ENCODE data around the gene CORO2B. TPM values are rescaled to one million over a fixed set of nuclear protein-coding genes. Genes with fewer than 3 reads are reported as not detected.

The CORO2B gene
- total RNA-seq, 1 donor from 2014 or later = 82.5 TPM

GRCh38 chr15:68734881-68735280 lies 156.1 kb downstream of the CORO2B start:
- H3K9me3 Mint-ChIP-seq (ENCODE audit: low read depth) = no peaks in the 10 kb centered on the region
- DNase-seq (ENCODE audit: low spot score) = no peak
- H3K4me3 Mint-ChIP-seq (ENCODE audit: unreplicated experiment) = no peak overlapping the region
- H3K27me3 Mint-ChIP-seq (ENCODE audit: low read depth) = no peaks in the 10 kb centered on the region
- no peak overlapping the region for H3K27ac Mint-ChIP-seq (ENCODE audit: unreplicated experiment)
- peaks cover 22% of the 10 kb centered on the region for H3K4me1 Mint-ChIP-seq (ENCODE audit: low read depth)
- no peak for TF ChIP-seq CTCF (IDR thresholded peaks at IDR 0.05)
- H3K36me3 Mint-ChIP-seq (ENCODE audit: low read depth) = no peaks in the 10 kb centered on the region

GRCh38 chr15:68735610-68736009 lies 156.8 kb downstream of the CORO2B start:
- DNase-seq (ENCODE audit: low spot score) = no peak
- H3K36me3 Mint-ChIP-seq (ENCODE audit: low read depth) = no peaks in the 10 kb centered on the region
- H3K9me3 Mint-ChIP-seq (ENCODE audit: low read depth) = no peaks in the 10 kb centered on the region
- H3K27ac Mint-ChIP-seq (ENCODE audit: unreplicated experiment) = no peak overlapping the region
- H3K4me1 Mint-ChIP-seq (ENCODE audit: low read depth) = peaks cover 15% of the 10 kb centered on the region
- TF ChIP-seq CTCF (IDR thresholded peaks at IDR 0.05) = no peak
- no peaks in the 10 kb centered on the region for H3K27me3 Mint-ChIP-seq (ENCODE audit: low read depth)
- H3K4me3 Mint-ChIP-seq (ENCODE audit: unreplicated experiment) = no peak overlapping the region

GRCh38 chr15:68739390-68740080 lies 160.7 kb downstream of the CORO2B start:
- H3K9me3 Mint-ChIP-seq (ENCODE audit: low read depth) = no peaks in the 10 kb centered on the region
- H3K27ac Mint-ChIP-seq (ENCODE audit: unreplicated experiment) = no peak overlapping the region
- no peak overlapping the region for H3K4me3 Mint-ChIP-seq (ENCODE audit: unreplicated experiment)
- peaks cover 11% of the 10 kb centered on the region for H3K4me1 Mint-ChIP-seq (ENCODE audit: low read depth)
- no peaks in the 10 kb centered on the region for H3K27me3 Mint-ChIP-seq (ENCODE audit: low read depth)
- no peak for TF ChIP-seq CTCF (IDR thresholded peaks at IDR 0.05)
- DNase-seq (ENCODE audit: low spot score) = no peak
- H3K36me3 Mint-ChIP-seq (ENCODE audit: low read depth) = no peaks in the 10 kb centered on the region

GRCh38 chr15:68743256-68743655 lies 164.5 kb downstream of the CORO2B start:
- H3K4me3 Mint-ChIP-seq (ENCODE audit: unreplicated experiment) = no peak overlapping the region
- no peaks in the 10 kb centered on the region for H3K27me3 Mint-ChIP-seq (ENCODE audit: low read depth)
- no peak for DNase-seq (ENCODE audit: low spot score)
- no peak overlapping the region for H3K27ac Mint-ChIP-seq (ENCODE audit: unreplicated experiment)
- peaks cover 11% of the 10 kb centered on the region for H3K4me1 Mint-ChIP-seq (ENCODE audit: low read depth)
- H3K36me3 Mint-ChIP-seq (ENCODE audit: low read depth) = no peaks in the 10 kb centered on the region
- H3K9me3 Mint-ChIP-seq (ENCODE audit: low read depth) = no peaks in the 10 kb centered on the region
- TF ChIP-seq CTCF (IDR thresholded peaks at IDR 0.05) = no peak

- H3K27ac Mint-ChIP-seq (ENCODE audit: unreplicated experiment) = no peak overlapping the region
- H3K4me3 Mint-ChIP-seq (ENCODE audit: unreplicated experiment) = no peak overlapping the region
Measured at GRCh38 chr15:68749365-68749764, 170.6 kb downstream of the CORO2B start.

More at GRCh38 chr15:68749365-68749764, 170.6 kb downstream of the CORO2B start:
- TF ChIP-seq CTCF (IDR thresholded peaks at IDR 0.05) = no peak
- DNase-seq (ENCODE audit: low spot score) = no peak
- Mint-ChIP-seq H3K27me3 (ENCODE audit: low read depth) (peaks cover 2% of the 10 kb centered on the region), H3K36me3 (ENCODE audit: low read depth) (peaks cover 1% of the 10 kb centered on the region), H3K4me1 (ENCODE audit: low read depth) (no peaks in the 10 kb centered on the region), H3K9me3 (ENCODE audit: low read depth) (peaks cover 9% of the 10 kb centered on the region)
